Breast epithelium (tissue), 3 donors: ENCODE results near the gene HIC2.
"Not testable (repeated sequence)": the region's sequence is repeated elsewhere in the genome, so short reads cannot be mapped to it uniquely, and the experiment has no call there.

Source experiments
- POLR2A ChIP-seq: fragments of 450-650 bp; IDR thresholded peaks from one replicate; pipeline ENCODE4 v1.6.1; 2016; ENCODE audit warnings: antibody characterized with exemption, mild to moderate bottlenecking, moderate library complexity
- TF ChIP-seq, protein P1 (sequence below), 3 donors: fragments of 450-650 bp; IDR thresholded peaks; one replicate each; pipeline ENCODE4 v1.5.1; 2016 to 2017; ENCODE audit warnings: antibody characterized with exemption in 3 of 3, mild to moderate bottlenecking in 3 of 3, moderate library complexity in 3 of 3

DNA sequence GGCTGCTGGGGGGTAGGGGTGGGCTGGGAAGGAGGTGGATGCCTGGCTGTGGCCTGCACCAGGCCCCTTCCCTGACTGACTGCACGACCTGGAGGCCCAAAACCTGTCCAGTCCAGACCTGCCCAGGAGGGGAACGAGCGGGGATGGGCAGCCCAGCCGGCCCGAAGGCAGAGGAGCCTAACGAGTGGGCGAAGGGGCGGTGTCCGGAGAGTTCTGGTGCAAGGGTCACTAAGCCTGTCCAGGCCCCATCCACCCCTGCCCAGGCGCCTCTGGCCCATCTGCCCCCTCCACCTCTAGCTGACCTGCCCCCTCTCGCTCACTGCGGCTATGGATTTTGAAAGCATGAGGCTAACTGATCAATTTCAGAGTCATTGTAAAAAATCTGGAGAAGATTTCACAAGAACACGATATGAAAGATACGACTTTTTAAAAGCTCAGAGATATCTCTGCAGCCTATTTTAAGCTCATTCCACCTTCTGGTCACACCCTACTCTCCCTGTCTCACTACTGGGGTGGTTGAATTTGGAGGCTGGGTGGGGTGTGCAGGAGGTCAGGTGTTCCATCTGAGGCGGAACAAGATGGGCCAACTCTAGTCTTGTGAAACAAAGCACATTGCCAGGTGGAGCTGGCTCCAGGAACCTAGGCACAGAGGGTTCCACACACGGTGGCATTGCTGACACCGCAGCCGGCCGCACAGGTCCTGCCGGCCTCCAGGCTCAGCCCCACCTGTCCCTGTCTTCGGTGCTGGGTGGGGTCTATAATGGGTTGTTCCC is 15.8 kb upstream of the HIC2 start:
- TF ChIP-seq POLR2A = not testable (repeated sequence)
- TF ChIP-seq, protein P1, sequence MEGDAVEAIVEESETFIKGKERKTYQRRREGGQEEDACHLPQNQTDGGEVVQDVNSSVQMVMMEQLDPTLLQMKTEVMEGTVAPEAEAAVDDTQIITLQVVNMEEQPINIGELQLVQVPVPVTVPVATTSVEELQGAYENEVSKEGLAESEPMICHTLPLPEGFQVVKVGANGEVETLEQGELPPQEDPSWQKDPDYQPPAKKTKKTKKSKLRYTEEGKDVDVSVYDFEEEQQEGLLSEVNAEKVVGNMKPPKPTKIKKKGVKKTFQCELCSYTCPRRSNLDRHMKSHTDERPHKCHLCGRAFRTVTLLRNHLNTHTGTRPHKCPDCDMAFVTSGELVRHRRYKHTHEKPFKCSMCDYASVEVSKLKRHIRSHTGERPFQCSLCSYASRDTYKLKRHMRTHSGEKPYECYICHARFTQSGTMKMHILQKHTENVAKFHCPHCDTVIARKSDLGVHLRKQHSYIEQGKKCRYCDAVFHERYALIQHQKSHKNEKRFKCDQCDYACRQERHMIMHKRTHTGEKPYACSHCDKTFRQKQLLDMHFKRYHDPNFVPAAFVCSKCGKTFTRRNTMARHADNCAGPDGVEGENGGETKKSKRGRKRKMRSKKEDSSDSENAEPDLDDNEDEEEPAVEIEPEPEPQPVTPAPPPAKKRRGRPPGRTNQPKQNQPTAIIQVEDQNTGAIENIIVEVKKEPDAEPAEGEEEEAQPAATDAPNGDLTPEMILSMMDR (IDR thresholded peaks at IDR 0.05) = not testable (repeated sequence)
